Fibroblast of lung (primary cell): ENCODE measurements around the gene IL25. TPM values are rescaled to one million over a fixed set of nuclear protein-coding genes. Genes with fewer than 3 reads are reported as not detected.

Source experiments
- DNase-seq, 2 donors: peaks; one replicate each; pipeline versions ENCODE4 v3.0.0 to v3.0.0-alpha.2; 2010; ENCODE audit warnings: low read depth in 2 of 2
- H2AFZ ChIP-seq: 2 replicates; pipeline ENCODE4 v1.5.1; 2012; ENCODE audit warnings: low read length, control low read depth, inconsistent platforms
- H3K27ac ChIP-seq: 2 replicates; pipeline ENCODE4 v1.5.1; 2011; ENCODE audit warnings: low read length, control low read depth; ENCODE audit not compliant: insufficient read depth
- H3K27me3 ChIP-seq: 2 replicates; pipeline ENCODE4 v1.5.1; 2011; ENCODE audit warnings: mild to moderate bottlenecking, low read length; ENCODE audit not compliant: control insufficient read depth, insufficient read depth
- H3K36me3 ChIP-seq: 2 replicates; pipeline ENCODE4 v1.5.1; 2011; ENCODE audit warnings: low read length; ENCODE audit not compliant: control insufficient read depth, insufficient read depth
- H3K4me1 ChIP-seq: 2 replicates; pipeline ENCODE4 v1.5.1; 2011; ENCODE audit warnings: low read length; ENCODE audit not compliant: control insufficient read depth, insufficient read depth; ENCODE audit errors: extremely low read depth
- H3K4me2 ChIP-seq: 2 replicates; pipeline ENCODE4 v1.5.1; 2011; ENCODE audit warnings: low read length, control low read depth; ENCODE audit not compliant: insufficient read depth; ENCODE audit errors: extremely low read depth
- H3K4me3 ChIP-seq, 4 experiments: fragments of 200-600 bp in 1 of 4; sonication (generic) in 1 of 4; replicated peaks in 1 of 4; 2 replicates each; pipeline ENCODE4 v1.5.1; 2011 to 2016; ENCODE audit warnings: low read length in 4 of 4, low read depth in 3 of 4, mild to moderate bottlenecking in 3 of 4, control low read depth in 2 of 4, inconsistent platforms in 1 of 4, mixed read lengths in 1 of 4; ENCODE audit not compliant: insufficient read depth in 1 of 4; ENCODE audit errors: control extremely low read depth in 1 of 4
- H3K79me2 ChIP-seq: 2 replicates; pipeline ENCODE4 v1.5.1; 2012; ENCODE audit warnings: mild to moderate bottlenecking, low read length, inconsistent platforms; ENCODE audit not compliant: control insufficient read depth, insufficient read depth
- H3K9ac ChIP-seq: 2 replicates; pipeline ENCODE4 v1.5.1; 2011; ENCODE audit warnings: mild to moderate bottlenecking, low read length, control low read depth; ENCODE audit not compliant: insufficient read depth
- H3K9me3 ChIP-seq: 2 replicates; pipeline ENCODE4 v1.5.1; 2012; ENCODE audit warnings: low read depth, low read length; ENCODE audit not compliant: control insufficient read depth, insufficient read depth
- H4K20me1 ChIP-seq: 2 replicates; pipeline ENCODE4 v1.5.1; 2011; ENCODE audit warnings: low read length; ENCODE audit not compliant: control insufficient read depth, insufficient read depth; ENCODE audit errors: extremely low read depth
- EZH2 ChIP-seq: IDR thresholded peaks from 2 replicates; pipeline ENCODE4 v1.5.1; 2012; ENCODE audit warnings: low read length, control low read depth, mild to moderate bottlenecking; ENCODE audit errors: missing control alignments
- polyA plus RNA-seq, 2 donors: library from polyadenylated mRNA; depleted of rRNA in 1 of 2; stranded (reverse) in 1 of 2; unstranded in 1 of 2; fragments of >200 nt; gene quantifications; 2 replicates each; pipeline ENCODE4 v1.2.1, GENCODE V29; 2011 to 2012; ENCODE audit warnings: missing spikeins in 1 of 2
- total RNA-seq: library from RNA; depleted of rRNA; stranded (reverse); fragments of >200 nt; gene quantifications from 2 replicates; pipeline ENCODE4 v1.2.1, GENCODE V29; 2014
- TF ChIP-seq, protein P1 (sequence below), 2 donors: IDR thresholded peaks in 1 of 2; conservative IDR thresholded peaks in 1 of 2; 1 replicate in 1 of 2; 2 replicates in 1 of 2; pipeline ENCODE4 v1.5.1; 2011 to 2012; ENCODE audit warnings: low read length in 2 of 2, control low read depth in 1 of 2, inconsistent platforms in 1 of 2, low read depth in 1 of 2, mild to moderate bottlenecking in 1 of 2

IL25 gene
- total and polyA plus RNA-seq, 2 donors (not counting 1 experiment from before 2014, with no cell fraction given), result not detected

DNA sequence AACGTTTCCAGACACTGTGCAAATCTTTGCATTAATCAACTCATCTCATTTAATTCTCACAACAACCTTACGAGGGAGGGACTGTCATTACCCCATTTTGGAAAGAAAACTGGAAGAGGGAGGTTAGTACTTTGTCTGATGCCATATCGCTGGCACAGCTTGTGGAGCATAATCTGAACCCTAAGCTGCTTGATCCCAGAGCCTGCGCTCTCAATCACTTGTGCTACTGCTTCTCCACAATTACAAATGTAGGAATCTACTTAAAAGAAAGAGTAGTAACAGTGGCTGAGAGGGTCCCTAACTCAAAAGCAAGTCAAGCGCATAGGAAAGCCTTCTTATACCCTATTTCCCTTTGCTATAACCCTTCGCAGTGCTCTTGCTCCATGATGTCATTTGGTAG, 10.8 kb upstream of the IL25 start:
- Histone ChIP-seq H3K4me3 (no peak overlapping the region), H4K20me1 (no peaks in the 10 kb centered on the region), H3K9ac (no peak overlapping the region), H2AFZ (no peak overlapping the region), H3K79me2 (no peaks in the 10 kb centered on the region), H3K27me3 (peaks cover 8% of the 10 kb centered on the region), H3K4me2 (no peak overlapping the region), H3K4me1 (no peaks in the 10 kb centered on the region), H3K27ac (no peak overlapping the region), H3K9me3 (no peaks in the 10 kb centered on the region), H3K36me3 (no peaks in the 10 kb centered on the region)
- TF ChIP-seq, protein P1, sequence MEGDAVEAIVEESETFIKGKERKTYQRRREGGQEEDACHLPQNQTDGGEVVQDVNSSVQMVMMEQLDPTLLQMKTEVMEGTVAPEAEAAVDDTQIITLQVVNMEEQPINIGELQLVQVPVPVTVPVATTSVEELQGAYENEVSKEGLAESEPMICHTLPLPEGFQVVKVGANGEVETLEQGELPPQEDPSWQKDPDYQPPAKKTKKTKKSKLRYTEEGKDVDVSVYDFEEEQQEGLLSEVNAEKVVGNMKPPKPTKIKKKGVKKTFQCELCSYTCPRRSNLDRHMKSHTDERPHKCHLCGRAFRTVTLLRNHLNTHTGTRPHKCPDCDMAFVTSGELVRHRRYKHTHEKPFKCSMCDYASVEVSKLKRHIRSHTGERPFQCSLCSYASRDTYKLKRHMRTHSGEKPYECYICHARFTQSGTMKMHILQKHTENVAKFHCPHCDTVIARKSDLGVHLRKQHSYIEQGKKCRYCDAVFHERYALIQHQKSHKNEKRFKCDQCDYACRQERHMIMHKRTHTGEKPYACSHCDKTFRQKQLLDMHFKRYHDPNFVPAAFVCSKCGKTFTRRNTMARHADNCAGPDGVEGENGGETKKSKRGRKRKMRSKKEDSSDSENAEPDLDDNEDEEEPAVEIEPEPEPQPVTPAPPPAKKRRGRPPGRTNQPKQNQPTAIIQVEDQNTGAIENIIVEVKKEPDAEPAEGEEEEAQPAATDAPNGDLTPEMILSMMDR (conservative IDR thresholded peaks at IDR 0.05 in 1 of 2, IDR thresholded peaks at IDR 0.05 in 1 of 2; ENCODE audit: low read depth in 1 of 2, low read length in 2 of 2), result no peak
- TF ChIP-seq EZH2, result no peak
- DNase-seq, result no peak

DNA sequence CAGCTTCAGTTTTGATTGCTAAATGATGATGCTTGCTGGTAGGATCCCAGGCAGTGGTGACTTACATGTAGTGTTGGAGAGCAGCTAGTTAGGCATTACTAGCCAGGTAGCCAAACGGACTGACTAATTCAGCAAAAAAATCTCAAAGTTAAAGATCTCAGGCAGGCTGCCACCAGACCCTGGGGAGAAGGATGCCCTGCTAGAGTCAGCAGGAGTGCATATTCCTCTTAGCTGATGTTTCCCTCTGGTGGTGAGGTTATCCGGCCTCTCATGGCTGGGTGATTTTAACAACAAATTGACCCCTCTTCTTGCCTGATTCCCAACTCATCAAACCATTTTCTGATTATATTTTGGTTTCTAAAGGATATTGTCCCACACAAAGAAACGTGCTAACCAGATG, 10.4 kb upstream of the IL25 start:
- H3K4me3 ChIP-seq, result no peak overlapping the region
- H4K20me1 ChIP-seq, result no peaks in the 10 kb centered on the region
- no peak overlapping the region for H3K4me2 ChIP-seq
- no peak overlapping the region for H2AFZ ChIP-seq
- peak; percentile 11 to 34 for DNase-seq
- peaks cover 13% of the 10 kb centered on the region for H3K27me3 ChIP-seq
- no peak overlapping the region for H3K9ac ChIP-seq
- H3K4me1 ChIP-seq, result no peaks in the 10 kb centered on the region
- no peaks in the 10 kb centered on the region for H3K36me3 ChIP-seq
- TF ChIP-seq, protein P1 (conservative IDR thresholded peaks at IDR 0.05 in 1 of 2, IDR thresholded peaks at IDR 0.05 in 1 of 2; ENCODE audit: low read depth in 1 of 2, low read length in 2 of 2), result peak; percentile 8 to 32
- TF ChIP-seq EZH2, result no peak
- no peak overlapping the region for H3K27ac ChIP-seq
- H3K9me3 ChIP-seq, result no peaks in the 10 kb centered on the region
- no peaks in the 10 kb centered on the region for H3K79me2 ChIP-seq

DNA sequence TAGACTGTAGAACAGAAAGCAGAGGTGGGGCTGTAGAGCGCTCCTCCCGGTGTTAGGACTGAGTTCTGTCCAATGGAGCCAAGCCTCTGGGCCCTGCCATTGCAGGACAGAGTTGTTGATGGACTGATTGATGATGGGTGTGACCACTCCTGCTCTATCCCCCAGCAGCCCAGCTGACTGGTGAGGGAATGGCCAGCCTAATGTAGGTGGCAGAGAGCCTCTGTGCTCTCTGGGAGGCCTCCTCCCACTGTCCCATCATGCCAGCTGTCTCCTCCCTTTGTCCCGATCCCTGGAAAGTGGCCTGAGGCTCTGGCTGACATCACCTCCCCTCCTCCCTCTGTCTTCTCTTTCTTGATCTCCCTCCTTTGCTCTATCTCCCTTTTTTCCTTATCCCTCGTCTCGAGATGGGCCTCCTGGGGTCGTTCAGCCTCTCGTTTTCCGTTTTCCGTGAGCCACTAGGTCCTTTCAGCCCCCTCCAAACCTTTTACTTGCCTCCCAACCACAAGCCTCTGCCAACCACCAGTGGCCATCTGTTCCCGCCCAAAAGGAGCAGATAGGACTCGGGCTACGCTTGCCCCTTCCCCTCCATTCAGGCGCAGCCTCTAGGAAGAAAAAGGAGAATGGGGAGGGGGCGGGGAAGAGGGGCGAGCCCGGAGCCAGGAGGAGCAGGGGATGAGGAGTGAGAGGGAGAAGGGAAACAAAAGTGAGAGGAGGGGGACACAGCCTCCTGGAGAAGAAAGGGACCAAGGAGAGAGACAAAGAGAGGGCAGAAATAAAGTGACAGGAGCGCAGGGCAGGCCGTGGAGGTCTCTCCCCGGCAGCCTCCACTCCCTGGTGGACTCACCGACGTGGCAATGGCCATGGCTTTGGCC, 8.2 kb upstream of the IL25 start:
- Histone ChIP-seq H2AFZ (peak overlapping the region; percentile 10), H3K4me3 (peak overlapping the region; percentile 17 to 69 (median 46)), H3K4me2 (peak overlapping the region; percentile 58), H3K9me3 (no peaks in the 10 kb centered on the region), H3K36me3 (no peaks in the 10 kb centered on the region), H3K9ac (peak overlapping the region; percentile 48), H3K27me3 (peaks cover 20% of the 10 kb centered on the region), H3K27ac (peak overlapping the region; percentile 62), H4K20me1 (no peaks in the 10 kb centered on the region), H3K4me1 (no peaks in the 10 kb centered on the region), H3K79me2 (no peaks in the 10 kb centered on the region)
- DNase-seq, result peak; percentile 11 to 13
- no peak for TF ChIP-seq EZH2
- TF ChIP-seq, protein P1 (conservative IDR thresholded peaks at IDR 0.05 in 1 of 2, IDR thresholded peaks at IDR 0.05 in 1 of 2; ENCODE audit: low read depth in 1 of 2, low read length in 2 of 2), result no peak
